ENCODE results near the gene ACSL6. TPM values are rescaled to one million over a fixed set of nuclear protein-coding genes. Genes with fewer than 3 reads are reported as not detected.

The ACSL6 gene
- total and polyA plus RNA-seq, 10 of the 15 experiments (the other 5 are each of a cell fraction or from before 2014, with no cell fraction given): 0.06 to 0.53 TPM; not detected in 8

DNA sequence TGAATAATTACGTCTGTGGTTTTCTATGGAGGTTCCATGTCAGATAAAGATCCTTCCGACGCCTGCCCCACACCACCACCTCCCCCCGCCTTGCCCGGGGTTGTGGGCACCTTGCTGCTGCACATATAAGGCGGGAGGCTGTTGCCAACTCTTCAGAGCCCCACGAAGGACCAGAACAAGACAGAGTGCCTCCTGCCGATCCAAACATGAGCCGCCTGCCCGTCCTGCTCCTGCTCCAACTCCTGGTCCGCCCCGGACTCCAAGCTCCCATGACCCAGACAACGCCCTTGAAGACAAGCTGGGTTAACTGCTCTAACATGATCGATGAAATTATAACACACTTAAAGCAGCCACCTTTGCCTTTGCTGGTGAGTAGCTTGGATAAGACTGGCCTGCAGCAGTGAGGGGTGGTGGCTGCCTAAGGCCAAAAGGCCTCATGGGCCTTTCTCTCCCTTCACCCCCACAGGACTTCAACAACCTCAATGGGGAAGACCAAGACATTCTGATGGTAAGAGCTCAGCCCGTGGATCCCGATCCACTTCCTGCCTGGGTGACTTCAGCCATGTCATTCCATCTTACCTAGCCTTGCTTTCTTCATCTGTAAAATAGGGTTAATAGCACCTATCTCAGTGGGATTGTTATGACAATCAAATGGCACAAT, 49.2 kb upstream of the ACSL6 start, which contains the start of gene IL3:
Gene IL3, plus strand, starts transcription at position 155 of the 661 bp plus-strand sequence. Its CDS starts 52 bp downstream, at position 207.
- Histone ChIP-seq H3K9ac (ENCODE audit: control insufficient read depth, insufficient read depth, low read length) (no peak within 1 kb of the TSS), H3K27ac (ENCODE audit: control insufficient read depth, insufficient read depth) (no peak within 1 kb of the TSS), H3K4me2 (ENCODE audit: control insufficient read depth, insufficient read depth) (no peak within 1 kb of the TSS), H3K36me3 (ENCODE audit: control insufficient read depth in 2 of 2, insufficient read depth in 2 of 2, low read length in 1 of 2) (no peaks in the 10 kb centered on the region), H3K79me2 (ENCODE audit: control insufficient read depth, insufficient read depth, low read length) (no peaks in the 10 kb centered on the region), H3K4me1 (ENCODE audit: control insufficient read depth, insufficient read depth, low read length) (no peaks in the 10 kb centered on the region; the same call in 1 of the 2 replicates), H2AFZ (ENCODE audit: control insufficient read depth, low read depth, low read length) (no peak within 1 kb of the TSS), H3K4me3 (no peak within 1 kb of the TSS), H4K20me1 (ENCODE audit: control insufficient read depth, insufficient read depth) (peaks cover 5% of the 10 kb centered on the region; the same call in 1 of the 2 replicates), H3K27me3 (replicated peaks in 1 of 2; ENCODE audit: control insufficient read depth in 2 of 2, insufficient read depth in 2 of 2, low read length in 1 of 2) (no peaks in the 10 kb centered on the region; a peak in 1 of 4 replicates), H3K9me3 (replicated peaks; ENCODE audit: control insufficient read depth, insufficient read depth, low read length) (no peaks in the 10 kb centered on the region)
- in situ Hi-C loops (cut with MboI): no loop called here
- no peak for ATAC-seq
- ChIA-PET SMC1A (ENCODE audit: uncharacterized antibody, unreplicated experiment) (interaction anchor here (1.0 to 1.7 kb wide), 4 partner anchors 53 to 471 kb away, joined by 3 to 6 read pairs (median 4); no protein-coding TSS in a partner anchor), CTCF (interaction anchor here (0.9 to 5.5 kb wide), 8 partner anchors 42 to 471 kb away, joined by 3 to 72 read pairs (median 4); no protein-coding TSS in a partner anchor), POLR2A (no interaction called here), RAD21 (ENCODE audit: unreplicated experiment) (interaction anchor here (1.9 to 2.2 kb wide), 2 partner anchors 250 to 471 kb away, joined by 6 to 12 read pairs; no protein-coding TSS in a partner anchor)
- 60% methylated on average over 16 of the region's 16 CpGs for WGBS (ENCODE audit: insufficient coverage, insufficient replicate concordance, low lambda C conversion rate, missing lambda C conversion rate)
- intact Hi-C loops (cut with micrococcal nuclease; ENCODE audit: unreplicated experiment): loop anchor here (5.0 kb wide), 2 partner anchors 53 to 297 kb away; no protein-coding TSS in a partner anchor
- BruUV-seq (replicated peaks): no TSS peak
- DNase-seq (ENCODE audit: low read depth, low spot score): no peak
- FAIRE-seq: no peak
- TF ChIP-seq EP300 (IDR thresholded peaks at IDR 0.05; ENCODE audit: borderline replicate concordance in 1 of 2, control insufficient read depth in 1 of 2, low read depth in 2 of 2, low read length in 2 of 2) (no peak), MEF2B (IDR thresholded peaks at IDR 0.05; ENCODE audit: partially characterized antibody, poor library complexity, severe bottlenecking) (no peak), LARP7 (IDR thresholded peaks at IDR 0.05) (no peak), BACH1 (IDR thresholded peaks at IDR 0.05; ENCODE audit: borderline replicate concordance) (no peak), KDM1A (IDR thresholded peaks at IDR 0.05; ENCODE audit: borderline replicate concordance) (no peak), NFXL1 (IDR thresholded peaks at IDR 0.05; ENCODE audit: borderline replicate concordance) (no peak), SUZ12 (IDR thresholded peaks at IDR 0.05; ENCODE audit: unreplicated experiment) (no peak), FOS (IDR thresholded peaks at IDR 0.05; ENCODE audit: borderline replicate concordance, extremely low read depth, insufficient read length) (no peak), CREB1 (IDR thresholded peaks at IDR 0.05; ENCODE audit: low read depth) (no peak), POU2F2 (IDR thresholded peaks at IDR 0.05; ENCODE audit: borderline replicate concordance, low read depth, low read length) (no peak), SMARCA5 (IDR thresholded peaks at IDR 0.05) (no peak), NR2F1 (conservative IDR thresholded peaks at IDR 0.05) (no peak), ZNF622 (IDR thresholded peaks at IDR 0.05) (no peak)
- TF ChIP-seq, protein P1, sequence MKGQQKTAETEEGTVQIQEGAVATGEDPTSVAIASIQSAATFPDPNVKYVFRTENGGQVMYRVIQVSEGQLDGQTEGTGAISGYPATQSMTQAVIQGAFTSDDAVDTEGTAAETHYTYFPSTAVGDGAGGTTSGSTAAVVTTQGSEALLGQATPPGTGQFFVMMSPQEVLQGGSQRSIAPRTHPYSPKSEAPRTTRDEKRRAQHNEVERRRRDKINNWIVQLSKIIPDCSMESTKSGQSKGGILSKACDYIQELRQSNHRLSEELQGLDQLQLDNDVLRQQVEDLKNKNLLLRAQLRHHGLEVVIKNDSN (IDR thresholded peaks at IDR 0.05; ENCODE audit: borderline replicate concordance, extremely low read length, insufficient read depth, low read depth, low read length): no peak
